ENCODE measurements around the gene HLCS.

Gene HLCS

DNA sequence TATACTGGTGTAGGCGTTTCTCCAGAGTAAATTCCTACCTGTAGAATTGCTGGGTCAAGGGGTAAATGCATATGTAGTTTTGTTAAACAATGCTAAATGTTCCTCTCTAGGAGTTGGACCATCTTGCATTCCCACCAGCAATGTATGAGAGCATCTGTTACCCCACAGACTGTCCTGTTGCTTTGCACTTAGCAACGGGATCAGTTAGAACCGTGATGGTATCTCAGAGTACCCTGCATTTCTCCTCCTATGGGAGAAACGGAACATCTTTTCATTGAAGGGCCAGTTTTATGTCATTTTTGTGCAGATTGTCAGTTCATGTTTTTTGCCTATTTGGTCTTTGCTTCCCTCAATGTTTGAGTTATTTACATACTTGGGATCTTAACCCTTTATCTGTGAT lies 22.1 kb upstream of the HLCS start:
- no peak for DNase-seq (ENCODE audit: low read depth, low spot score)
- H3K4me3 ChIP-seq (ENCODE audit: low read length): no peak overlapping the region

- no peak overlapping the region for H3K4me3 ChIP-seq (ENCODE audit: low read length)
- no peak for DNase-seq (ENCODE audit: low read depth, low spot score)
These were observed 21.4 kb upstream of the HLCS start for GRCh38 chr21:36987845-36988244.

- DNase-seq (ENCODE audit: low read depth, low spot score): no peak
- no peak overlapping the region for H3K4me3 ChIP-seq (ENCODE audit: low read length)
These were observed 19.5 kb upstream of the HLCS start for GRCh38 chr21:36985751-36986594.

GRCh38 chr21:36981977-36982700 lies 15.7 kb upstream of the HLCS start:
- no peak overlapping the region for H3K4me3 ChIP-seq (ENCODE audit: low read length)
- DNase-seq (ENCODE audit: low read depth, low spot score): no peak

- DNase-seq (ENCODE audit: low read depth, low spot score): no peak
- no peak overlapping the region for H3K4me3 ChIP-seq (ENCODE audit: low read length)
These were observed 14.6 kb upstream of the HLCS start for GRCh38 chr21:36981049-36981391.

DNA sequence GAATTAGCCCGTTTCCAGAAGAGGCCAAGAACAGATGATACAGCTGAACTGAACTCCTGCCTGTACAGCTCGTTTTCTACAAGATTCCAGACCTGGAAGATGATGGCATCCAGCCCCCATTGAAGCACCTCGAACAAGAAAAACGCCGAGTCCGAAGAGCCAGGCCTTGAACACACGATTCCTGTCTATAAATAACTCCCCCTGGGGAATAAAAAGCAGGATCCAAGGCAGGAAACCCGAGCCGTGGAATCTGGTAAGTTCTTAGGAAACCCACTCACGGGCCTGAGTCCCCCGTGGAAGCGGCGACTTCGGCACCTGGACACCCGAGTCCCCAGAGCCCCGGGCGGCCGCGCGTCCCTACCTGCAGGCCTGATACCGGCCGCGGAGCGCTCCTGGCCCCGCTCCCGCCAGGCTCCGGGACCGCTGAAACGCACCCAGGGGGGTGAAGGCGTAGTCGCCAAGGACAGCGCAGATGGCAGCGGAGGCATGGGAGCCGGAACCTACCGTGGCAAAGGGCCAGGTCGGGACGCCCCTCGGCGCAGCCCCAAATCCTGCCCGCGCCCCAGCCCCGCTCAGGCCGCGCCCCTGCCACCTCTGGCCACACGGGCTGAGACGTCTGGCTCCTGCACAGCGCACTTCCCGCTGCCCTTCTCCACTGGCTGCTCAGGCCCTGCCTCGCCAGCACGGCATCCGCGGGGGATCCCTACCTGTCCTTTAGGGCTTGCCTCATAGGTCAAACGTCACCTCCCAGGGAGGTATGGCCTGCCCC lies 14.0 kb upstream of the HLCS start:
- DNase-seq (ENCODE audit: low read depth, low spot score): no peak
- no peak overlapping the region for H3K4me3 ChIP-seq (ENCODE audit: low read length)

DNA sequence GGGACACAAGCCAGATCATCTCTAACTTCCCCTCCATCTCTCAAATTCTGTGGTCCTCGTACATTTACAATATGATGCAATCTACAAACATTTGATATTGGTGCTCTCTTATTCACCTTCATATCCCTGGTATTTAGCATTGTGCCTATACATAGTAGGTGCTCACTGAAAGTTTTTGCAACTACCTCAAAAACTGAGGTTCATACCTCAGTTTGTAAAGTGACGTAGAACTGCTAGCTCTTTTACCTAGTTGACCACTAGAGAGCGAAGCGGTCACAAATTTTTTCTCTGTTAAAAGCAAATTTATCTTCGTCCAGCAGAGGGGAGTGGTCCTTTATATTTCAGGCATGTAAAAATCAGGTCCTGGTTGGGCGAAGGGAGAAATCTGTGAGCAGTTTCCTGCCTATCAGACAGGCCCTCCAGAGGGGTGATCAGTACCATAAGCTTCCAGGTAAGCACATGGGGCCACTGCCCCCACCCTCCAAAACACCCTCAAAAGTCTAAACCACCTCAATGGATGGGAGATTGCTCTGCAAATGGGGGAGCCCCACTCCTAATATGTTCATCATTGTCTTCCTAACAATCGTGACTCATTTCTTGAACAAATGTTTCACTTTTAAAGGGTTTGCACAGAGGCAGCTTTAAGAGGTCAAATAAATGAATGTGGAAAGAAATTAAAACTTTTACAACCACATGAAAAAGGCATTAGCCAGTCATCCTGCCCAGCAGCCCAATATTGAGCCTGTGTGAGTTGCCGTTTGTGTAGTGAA lies 10.6 kb upstream of the HLCS start:
- H3K4me3 ChIP-seq (ENCODE audit: low read length): no peak overlapping the region
- peak; percentile 44 for DNase-seq (ENCODE audit: low read depth, low spot score)

DNA sequence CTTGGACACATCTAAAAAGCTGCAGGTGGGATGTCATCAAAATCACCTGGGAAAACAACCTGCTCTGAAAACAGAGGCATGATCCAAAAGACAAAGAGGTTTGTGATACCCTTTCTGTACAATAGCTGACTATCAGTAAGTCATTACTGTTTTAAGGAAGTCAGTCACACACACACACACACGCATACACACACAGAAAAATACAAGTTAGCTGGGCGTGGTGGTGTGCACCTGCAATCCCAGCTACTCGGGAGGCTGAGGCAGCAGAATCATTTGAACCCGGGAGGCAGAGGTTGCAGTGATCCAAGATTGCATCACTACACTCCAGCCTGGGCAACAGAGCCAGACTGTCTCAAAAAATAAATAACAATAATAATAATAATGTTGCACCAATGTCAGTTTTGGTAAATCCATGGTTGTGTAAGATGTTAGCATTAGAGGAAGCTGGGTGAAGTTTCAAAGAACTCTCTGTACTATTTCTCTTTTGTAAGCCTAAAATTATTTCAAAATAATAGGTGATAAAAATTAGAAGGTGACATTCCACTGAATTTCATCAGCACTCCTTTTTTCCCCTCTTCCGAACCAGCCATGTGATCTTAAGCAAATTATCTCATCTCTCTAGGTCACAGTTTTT lies 9.9 kb upstream of the HLCS start:
- no peak for DNase-seq (ENCODE audit: low read depth, low spot score)
- no peak overlapping the region for H3K4me3 ChIP-seq (ENCODE audit: low read length)

DNA sequence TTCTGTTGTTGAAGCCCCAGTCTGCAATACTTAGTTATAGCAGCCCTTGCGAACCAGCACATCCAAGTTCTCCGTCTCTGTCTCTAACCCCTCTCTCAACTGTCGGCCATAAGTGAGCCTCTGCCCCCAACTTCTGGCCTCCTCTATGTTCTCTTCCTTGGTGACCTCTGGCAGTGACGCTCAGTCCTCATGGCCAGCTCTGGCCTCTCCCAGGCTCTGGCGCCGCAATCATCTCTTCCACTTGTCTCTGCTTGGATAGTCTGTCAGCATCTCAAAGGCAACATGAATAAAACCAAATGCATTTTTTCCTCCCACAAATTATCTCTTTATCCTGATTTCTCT lies 8.4 kb upstream of the HLCS start:
- no peak for DNase-seq (ENCODE audit: low read depth, low spot score)
- H3K4me3 ChIP-seq (ENCODE audit: low read length): no peak overlapping the region

DNA sequence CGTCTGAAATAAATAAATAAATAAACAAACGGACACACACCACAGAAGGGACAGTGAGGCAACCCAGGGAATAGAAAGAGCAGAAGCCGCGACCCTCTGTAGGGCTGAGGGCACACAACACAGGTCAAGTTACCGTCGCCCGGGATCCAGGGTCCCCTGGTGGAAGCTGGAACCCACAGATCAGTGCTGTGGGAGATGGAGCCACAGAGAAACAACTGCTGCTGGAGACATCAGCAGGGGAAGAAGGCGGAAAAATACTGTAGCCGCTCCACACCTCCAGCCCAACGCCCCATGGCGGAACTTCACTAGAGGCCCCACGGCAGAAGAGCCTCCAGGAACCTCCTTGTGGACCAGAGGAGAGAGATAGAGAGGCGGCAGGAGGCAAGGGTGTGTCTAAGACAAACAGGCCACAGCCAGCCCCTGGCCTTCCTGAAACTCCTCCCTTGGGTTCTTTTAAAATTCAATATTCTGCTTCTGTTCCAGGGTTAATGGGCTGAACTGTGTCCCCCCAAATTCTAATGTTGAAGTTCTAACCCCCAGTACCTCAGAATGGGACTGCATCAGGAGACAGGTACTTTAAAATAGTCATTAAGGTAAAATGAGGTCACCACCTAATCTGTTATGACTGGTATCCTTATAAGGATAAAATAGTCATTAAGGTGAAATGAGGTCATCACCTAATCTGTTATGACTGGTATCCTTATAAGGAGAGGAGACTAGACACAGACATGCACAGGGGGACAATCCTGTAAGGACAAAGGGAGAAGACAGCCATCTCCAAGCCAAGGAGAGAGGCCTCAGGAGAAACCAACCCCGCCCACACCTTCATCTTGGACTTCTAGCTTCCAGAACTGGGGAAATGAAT lies 7.7 kb upstream of the HLCS start:
- DNase-seq (ENCODE audit: low read depth, low spot score): no peak
- no peak overlapping the region for H3K4me3 ChIP-seq (ENCODE audit: low read length)

DNA sequence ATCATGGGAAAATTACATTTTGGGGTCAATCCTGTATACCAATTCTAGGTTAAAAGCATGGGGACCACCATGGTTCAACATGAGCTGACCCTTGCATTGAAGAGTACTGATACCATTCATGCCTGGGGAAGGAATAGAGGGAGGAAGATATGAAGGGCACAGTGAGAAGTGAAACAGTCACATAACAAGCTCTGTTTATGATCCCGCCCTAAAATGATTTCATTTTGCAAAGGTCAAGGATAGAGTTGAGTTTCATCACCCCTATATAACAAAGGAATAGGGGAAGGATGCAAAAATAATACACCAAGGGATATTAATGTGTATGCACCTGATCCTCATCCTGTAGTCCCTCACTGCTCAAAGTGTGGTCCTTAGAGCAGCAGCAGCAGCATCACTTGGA lies 2.5 kb upstream of the HLCS start:
- H3K4me3 ChIP-seq (ENCODE audit: low read length): no peak overlapping the region
- no peak for DNase-seq (ENCODE audit: low read depth, low spot score)

- no peak for DNase-seq (ENCODE audit: low read depth, low spot score)
- H3K4me3 ChIP-seq (ENCODE audit: low read length): no peak overlapping the region
These were observed 1.9 kb upstream of the HLCS start for GRCh38 chr21:36968414-36968813.

GRCh38 chr21:36966821-36967768 lies 626 bp upstream of the HLCS start:
- DNase-seq (ENCODE audit: low read depth, low spot score): no peak
- peak overlapping the region; percentile 57 for H3K4me3 ChIP-seq (ENCODE audit: low read length)

- no peak for DNase-seq (ENCODE audit: low read depth, low spot score)
- H3K4me3 ChIP-seq (ENCODE audit: low read length): peak overlapping the region; percentile 76
These were observed 776 bp downstream of the HLCS start for GRCh38 chr21:36965720-36966065.

- H3K4me3 ChIP-seq (ENCODE audit: low read length): peak overlapping the region; percentile 76
- DNase-seq (ENCODE audit: low read depth, low spot score): no peak
These were observed 1.4 kb downstream of the HLCS start for GRCh38 chr21:36964827-36965719.

GRCh38 chr21:36964398-36964797 lies 2.1 kb downstream of the HLCS start:
- H3K4me3 ChIP-seq (ENCODE audit: low read length): no peak overlapping the region
- DNase-seq (ENCODE audit: low read depth, low spot score): no peak

Data from Jurkat, Clone E6-1 (cell line).